CD4-positive, alpha-beta T cell (primary cell): ENCODE data around the gene PDGFA. TPM values are rescaled to one million over a fixed set of nuclear protein-coding genes. Genes with fewer than 3 reads are reported as not detected.

Experiments
- ATAC-seq: fragments of 200-7000 bp; cut with Tn5 transposase; one replicate; pipeline ENCODE4 v1.10.0; 2022; ENCODE audit warnings: mild to moderate bottlenecking; ENCODE audit not compliant: poor library complexity
- CTCF ChIA-PET: fragments of 350-600 bp; sonication (Branson Sonifier 250); formaldehyde crosslinking; loops from one replicate; lab custom pipeline; 2021; ENCODE audit warnings: antibody characterized with exemption, inconsistent platforms; lab: Charles Lee
- POLR2A ChIA-PET: fragments of 350-600 bp; sonication (Branson Sonifier 250); formaldehyde crosslinking; loops from one replicate; lab custom pipeline; 2021; ENCODE audit warnings: antibody characterized with exemption, inconsistent platforms; lab: Charles Lee
- DNase-seq, 14 experiments: peaks; one replicate each; pipeline ENCODE4 v3.0.0-alpha.2; 2013 to 2020; ENCODE audit warnings: mixed read lengths in 2 of 14
- H3K27ac ChIP-seq, 2 donors: one replicate each; pipeline versions ENCODE4 v1.5.1 to v1.7.0; 2013; ENCODE audit warnings: low read length in 2 of 2, low read depth in 1 of 2, mild to moderate bottlenecking in 1 of 2
- H3K27me3 ChIP-seq, 2 experiments: 1 replicate in 1 of 2; 2 replicates in 1 of 2; pipeline versions ENCODE4 v1.6.1 to v1.7.0; 2013; ENCODE audit warnings: low read length in 2 of 2, control low read depth in 1 of 2, mild to moderate bottlenecking in 1 of 2, moderate library complexity in 1 of 2; ENCODE audit not compliant: insufficient read depth in 2 of 2, control insufficient read depth in 1 of 2
- H3K36me3 ChIP-seq: one replicate; pipeline ENCODE4 v1.6.1; 2013; ENCODE audit warnings: low read length, control low read depth; ENCODE audit not compliant: insufficient read depth
- H3K4me1 ChIP-seq: one replicate; pipeline ENCODE4 v1.6.1; 2013; ENCODE audit warnings: low read length, control low read depth; ENCODE audit not compliant: insufficient read depth
- H3K4me3 ChIP-seq: one replicate; pipeline ENCODE4 v1.5.1; 2013; ENCODE audit warnings: mild to moderate bottlenecking, low read length, moderate library complexity
- H3K9me3 ChIP-seq, 2 experiments: 1 replicate in 1 of 2; 2 replicates in 1 of 2; pipeline versions ENCODE4 v1.6.1 to v1.7.0; 2013; ENCODE audit warnings: low read length in 2 of 2, mild to moderate bottlenecking in 2 of 2, control low read depth in 1 of 2, moderate library complexity in 1 of 2; ENCODE audit not compliant: control insufficient read depth in 1 of 2, insufficient read depth in 1 of 2
- H3K27ac Mint-ChIP-seq: one replicate; pipeline ENCODE4 v1.8.0; 2020; ENCODE audit warnings: mixed read lengths
- H3K27me3 Mint-ChIP-seq: one replicate; pipeline ENCODE4 v1.8.0; 2021; ENCODE audit warnings: mixed read lengths
- H3K36me3 Mint-ChIP-seq: one replicate; pipeline ENCODE4 v1.8.0; 2021; ENCODE audit warnings: low read depth, mixed read lengths
- H3K4me1 Mint-ChIP-seq: one replicate; pipeline ENCODE4 v1.8.0; 2021; ENCODE audit warnings: low read depth, mixed read lengths
- H3K4me3 Mint-ChIP-seq: one replicate; pipeline ENCODE4 v1.8.0; 2020; ENCODE audit warnings: mild to moderate bottlenecking, mixed read lengths
- H3K9me3 Mint-ChIP-seq: one replicate; pipeline ENCODE4 v1.8.0; 2020; ENCODE audit warnings: mixed read lengths
- CTCF ChIP-seq: fragments of 200-600 bp; IDR thresholded peaks from one replicate; pipeline ENCODE4 v1.8.0; 2022; ENCODE audit warnings: antibody characterized with exemption, mild to moderate bottlenecking
- intact Hi-C, 2 experiments: fragments of 100-400 bp; cut with DNase I in 1 of 2; cut with micrococcal nuclease in 1 of 2; formaldehyde crosslinking; loops; one replicate each; pipeline versions ENCODE4 v1.15.1 to v1.9.0; 2023 to 2025; cut with DNase I, micrococcal nuclease
- total RNA-seq, 174 experiments: library from RNA in 2 of 174; stranded (reverse) in 2 of 174; gene quantifications; one replicate each; pipeline ENCODE4 v1.2.3 and lab custom pipeline; 2021 to 2026

The PDGFA gene
- total RNA-seq, 2 experiments from 2014 or later: 0.55 to 0.70 TPM

- Mint-ChIP-seq H3K4me1 (no peaks in the 10 kb centered on the region), H3K9me3 (no peaks in the 10 kb centered on the region), H3K4me3 (no peak overlapping the region), H3K36me3 (no peaks in the 10 kb centered on the region), H3K27ac (no peak overlapping the region), H3K27me3 (no peaks in the 10 kb centered on the region)
- no peaks in the 10 kb centered on the region for H3K27me3 ChIP-seq
- TF ChIP-seq CTCF: no peak
- intact Hi-C loops: no loop called here
- no peak for DNase-seq
- H3K27ac ChIP-seq: no peak overlapping the region
- H3K9me3 ChIP-seq: peaks cover 0 to 12% of the 10 kb centered on the region in 2 experiments
- CTCF ChIA-PET: interaction anchor here (0.6 kb wide), 1 partner anchor 15 kb away, joined by 3 read pairs; no protein-coding TSS in a partner anchor
- no peaks in the 10 kb centered on the region for H3K4me1 ChIP-seq
- POLR2A ChIA-PET: no interaction called here
- ATAC-seq: no peak
- no peak overlapping the region for H3K4me3 ChIP-seq
- no peaks in the 10 kb centered on the region for H3K36me3 ChIP-seq
These were observed 16.0 kb downstream of the PDGFA start for GRCh38 chr7:503575-504111.

- Mint-ChIP-seq H3K36me3 (no peaks in the 10 kb centered on the region), H3K27ac (no peak overlapping the region), H3K27me3 (no peaks in the 10 kb centered on the region), H3K4me3 (no peak overlapping the region), H3K4me1 (no peaks in the 10 kb centered on the region), H3K9me3 (no peaks in the 10 kb centered on the region)
- Histone ChIP-seq H3K9me3 (peaks cover 0 to 12% of the 10 kb centered on the region in 2 experiments), H3K36me3 (no peaks in the 10 kb centered on the region), H3K27ac (no peak overlapping the region), H3K4me3 (no peak overlapping the region), H3K27me3 (no peaks in the 10 kb centered on the region), H3K4me1 (peaks cover 2% of the 10 kb centered on the region)
- TF ChIP-seq CTCF: no peak
- CTCF ChIA-PET: no interaction called here
- ATAC-seq (no peak), DNase-seq (no peak)
- POLR2A ChIA-PET: no interaction called here
- intact Hi-C loops: no loop called here
These were observed 17.4 kb downstream of the PDGFA start for GRCh38 chr7:502296-502695.

- no peak for ATAC-seq
- no peak for DNase-seq
- no peaks in the 10 kb centered on the region for H3K36me3 Mint-ChIP-seq
- H3K27ac Mint-ChIP-seq: no peak overlapping the region
- H3K4me1 Mint-ChIP-seq: no peaks in the 10 kb centered on the region
- peaks cover 2% of the 10 kb centered on the region for H3K4me1 ChIP-seq
- no peaks in the 10 kb centered on the region for H3K9me3 Mint-ChIP-seq
- intact Hi-C loops: no loop called here
- peaks cover 0 to 12% of the 10 kb centered on the region in 2 experiments for H3K9me3 ChIP-seq
- H3K27me3 Mint-ChIP-seq: no peaks in the 10 kb centered on the region
- POLR2A ChIA-PET: no interaction called here
- CTCF ChIA-PET: no interaction called here
- H3K4me3 Mint-ChIP-seq: no peak overlapping the region
- TF ChIP-seq CTCF: no peak
- H3K4me3 ChIP-seq: no peak overlapping the region
- no peaks in the 10 kb centered on the region for H3K36me3 ChIP-seq
- H3K27me3 ChIP-seq: no peaks in the 10 kb centered on the region
- H3K27ac ChIP-seq: no peak overlapping the region
These were observed 18.1 kb downstream of the PDGFA start for GRCh38 chr7:501526-501925.
